Kidney glomerular epithelial cell (primary cell): ENCODE data around the gene RBAK.
"Not testable (repeated sequence)": the region's sequence is repeated elsewhere in the genome, so short reads cannot be mapped to it uniquely, and the experiment has no call there.

Source experiments
- DNase-seq: peaks from one replicate; lab custom pipeline; 2025; lab: John Stamatoyannopoulos, UW

RBAK gene

GRCh38 chr7:5051731-5052130 lies 6.1 kb downstream of the RBAK start:
- DNase-seq: not testable (repeated sequence)

- DNase-seq: no peak
Measured at GRCh38 chr7:5053175-5053574, 7.5 kb downstream of the RBAK start.

GRCh38 chr7:5063698-5064097 lies 18.0 kb downstream of the RBAK start:
- DNase-seq: no peak

GRCh38 chr7:5064391-5065106 lies 18.9 kb downstream of the RBAK start:
- no peak for DNase-seq

GRCh38 chr7:5065107-5065407 lies 19.4 kb downstream of the RBAK start:
- DNase-seq: no peak

- DNase-seq: no peak
Measured at GRCh38 chr7:5068521-5068920, 22.9 kb downstream of the RBAK start.

- no peak for DNase-seq
Measured at GRCh38 chr7:5070206-5070605, 24.5 kb downstream of the RBAK start.

GRCh38 chr7:5075187-5075586 lies 29.5 kb downstream of the RBAK start:
- not testable (repeated sequence) for DNase-seq

- DNase-seq: no peak
Measured at GRCh38 chr7:5077740-5078139, 32.1 kb downstream of the RBAK start.

GRCh38 chr7:5082806-5083205 lies 37.1 kb downstream of the RBAK start:
- DNase-seq: no peak

GRCh38 chr7:5083311-5083711 lies 37.7 kb downstream of the RBAK start:
- DNase-seq: no peak

- DNase-seq: no peak
Measured at GRCh38 chr7:5086256-5086655, 40.6 kb downstream of the RBAK start.

- DNase-seq: not testable (repeated sequence)
Measured at GRCh38 chr7:5088228-5088833, 42.7 kb downstream of the RBAK start.

GRCh38 chr7:5088906-5089305 lies 43.2 kb downstream of the RBAK start:
- no peak for DNase-seq

GRCh38 chr7:5093948-5094347 lies 48.3 kb downstream of the RBAK start:
- DNase-seq: no peak

- DNase-seq: no peak
Measured at GRCh38 chr7:5094641-5095040, 49.0 kb downstream of the RBAK start.

GRCh38 chr7:5116359-5116758 lies 70.7 kb downstream of the RBAK start:
- no peak for DNase-seq

GRCh38 chr7:5117095-5117970 lies 71.7 kb downstream of the RBAK start:
- DNase-seq: no peak
